HEK293T (cell line): ENCODE measurements around the gene LRWD1.

Experiments used
- ARNT ChIP-seq: fragments of 450-650 bp; IDR thresholded peaks from 2 replicates; pipeline ENCODE4 v1.6.1; 2017; ENCODE audit warnings: mild to moderate bottlenecking
- BHLHE40 ChIP-seq: fragments of 450-650 bp; IDR thresholded peaks from 2 replicates; pipeline ENCODE4 v1.6.1; 2016; ENCODE audit warnings: mild to moderate bottlenecking, moderate library complexity, borderline replicate concordance
- FOXK2 ChIP-seq: fragments of 450-650 bp; IDR thresholded peaks from 2 replicates; pipeline ENCODE4 v1.6.1; 2016; ENCODE audit warnings: mild to moderate bottlenecking
- FOXM1 ChIP-seq: fragments of 450-650 bp; IDR thresholded peaks from 2 replicates; pipeline ENCODE4 v1.6.1; 2017; ENCODE audit warnings: mild to moderate bottlenecking, borderline replicate concordance
- HDGF ChIP-seq: fragments of 450-650 bp; IDR thresholded peaks from 2 replicates; pipeline ENCODE4 v1.6.1; 2017; ENCODE audit warnings: antibody characterized with exemption, borderline replicate concordance
- L3MBTL2 ChIP-seq: fragments of 450-650 bp; conservative IDR thresholded peaks from 2 replicates; pipeline ENCODE4 v1.6.1; 2016; ENCODE audit warnings: mild to moderate bottlenecking
- SP1 ChIP-seq: fragments of 450-650 bp; IDR thresholded peaks from 2 replicates; pipeline ENCODE4 v1.6.1; 2017
- SUZ12 ChIP-seq: fragments of 450-650 bp; IDR thresholded peaks from 2 replicates; pipeline ENCODE4 v1.6.1; 2016; ENCODE audit warnings: mild to moderate bottlenecking
- TARDBP ChIP-seq: fragments of 450-650 bp; IDR thresholded peaks from 2 replicates; pipeline ENCODE4 v1.6.1; 2016

DNA sequence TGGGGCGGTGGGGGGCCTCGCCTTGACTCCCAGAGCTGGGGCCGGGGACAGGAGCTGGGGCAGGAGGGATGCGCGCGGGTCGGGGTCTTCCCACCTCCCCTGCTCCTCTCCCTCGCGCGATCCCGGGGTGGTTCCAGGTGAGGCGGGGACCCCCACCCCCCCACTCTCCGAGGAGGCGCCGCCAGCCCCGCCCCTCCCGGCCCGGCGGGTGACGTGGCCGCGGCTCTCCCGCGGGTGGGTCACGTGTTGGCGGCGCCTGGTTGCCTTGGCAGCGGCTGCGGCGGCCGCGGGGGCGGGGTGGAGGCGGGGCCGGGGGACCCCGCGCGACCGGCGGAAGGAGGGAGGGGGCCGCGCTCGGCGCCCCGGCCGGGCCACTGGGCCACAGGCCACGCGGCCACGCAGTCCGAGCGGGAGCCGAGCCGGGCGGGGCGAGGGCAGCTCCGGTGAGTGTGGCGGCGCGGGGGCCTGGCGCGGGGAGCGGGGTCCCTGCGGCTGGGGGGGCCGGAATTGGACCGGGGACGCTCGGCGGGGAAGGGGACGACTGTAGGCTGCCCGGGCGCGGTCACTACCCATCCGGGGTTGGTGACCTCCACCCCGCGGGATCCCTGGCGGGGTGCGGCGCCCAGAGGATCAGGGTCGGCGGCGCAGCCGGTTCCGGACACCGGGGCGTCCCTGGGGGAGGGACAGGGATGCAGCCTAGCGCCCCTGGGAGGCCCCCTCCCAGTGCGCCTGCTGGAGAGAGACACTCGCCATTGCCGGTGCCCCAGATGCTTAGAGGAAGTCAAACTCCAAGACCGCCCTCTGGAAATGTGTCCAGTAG lies 31.4 kb upstream of the LRWD1 start, which contains the start of gene ORAI2:
- TF ChIP-seq BHLHE40 (no peak), L3MBTL2 (no peak), SP1 (no peak), ARNT (no peak), FOXK2 (no peak), FOXM1 (no peak), SUZ12 (no peak), TARDBP (no peak), HDGF (no peak)
